A673 (cell line): ENCODE measurements around the gene IL17B.

Experiments used
- CTCF ChIP-seq: fragments of 300-800, 200-600 bp; sonication (generic); conservative IDR thresholded peaks from 2 replicates; pipeline ENCODE4 v1.5.1; 2017; ENCODE audit warnings: low read depth, mild to moderate bottlenecking, antibody characterized with exemption, low read length, moderate library complexity, mixed read lengths
- EZH2 ChIP-seq: fragments of 200-600 bp; sonication (generic); IDR thresholded peaks from 2 replicates; pipeline ENCODE4 v1.6.1; 2017; ENCODE audit warnings: borderline replicate concordance, low read depth, mild to moderate bottlenecking, mixed read lengths, antibody characterized with exemption, low read length; ENCODE audit not compliant: poor library complexity, severe bottlenecking

- TF ChIP-seq CTCF (no peak), EZH2 (no peak)
Observed at GRCh38 chr5:149425729-149426128, 46.6 kb upstream of the IL17B start.
